GM21447 (cell line): ENCODE data around the gene CLPSL1.

Experiments
- ATAC-seq: cut with Tn5 transposase; IDR thresholded peaks from one replicate; pipeline ENCODE4 v1.9.1; 2021; ENCODE audit not compliant: unreplicated experiment

The CLPSL1 gene

DNA sequence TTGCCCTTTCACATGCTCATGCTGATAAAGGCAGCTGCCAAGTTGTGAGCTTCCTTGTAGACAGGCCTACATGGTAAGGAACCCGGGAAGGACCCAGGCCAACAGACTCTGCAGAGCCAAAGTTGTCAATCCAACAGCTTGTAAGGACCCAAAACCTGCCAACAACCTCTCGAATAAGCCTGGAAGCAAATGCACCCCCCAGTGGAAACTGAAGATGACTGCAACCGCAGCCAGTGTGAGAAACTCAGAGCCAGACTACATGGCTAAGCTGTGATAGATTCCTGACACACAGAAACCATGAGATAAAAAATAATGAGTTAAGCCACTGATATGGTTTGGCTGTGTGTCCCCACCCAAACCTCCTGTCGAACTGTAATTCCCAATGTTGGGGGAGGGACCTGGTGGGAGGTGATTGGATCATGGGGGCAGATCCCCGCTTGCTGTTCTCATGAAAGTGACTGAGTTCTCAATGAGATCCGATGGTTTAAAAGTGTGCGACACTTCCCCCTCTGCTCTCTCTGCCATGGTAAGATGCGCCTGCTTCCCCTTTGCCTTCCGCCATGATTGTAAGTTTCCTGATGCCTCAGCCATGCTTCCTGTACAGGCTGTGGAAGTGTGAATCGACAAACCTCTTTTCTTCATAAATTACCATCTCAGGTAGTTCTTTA lies 23.2 kb upstream of the CLPSL1 start:
- no peak for ATAC-seq

DNA sequence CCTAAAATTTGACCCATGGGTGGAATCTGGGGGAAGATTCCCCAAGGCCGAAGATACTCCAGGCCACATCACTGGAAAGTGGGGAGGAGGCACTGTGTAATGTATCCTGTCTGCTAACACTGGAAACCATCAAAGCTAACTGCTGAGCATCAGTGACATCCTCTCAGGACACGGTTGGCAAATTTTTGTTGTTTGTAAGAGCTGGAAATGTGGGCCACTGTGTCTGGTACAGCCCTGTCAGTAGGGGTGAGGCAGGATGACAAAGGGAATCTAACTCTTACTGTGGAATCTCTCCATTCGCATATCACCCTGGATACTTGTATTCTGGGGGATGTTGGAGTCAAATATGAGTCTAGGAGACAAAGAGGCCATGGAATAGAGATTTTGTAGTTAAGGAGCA lies 21.4 kb upstream of the CLPSL1 start:
- ATAC-seq = no peak

DNA sequence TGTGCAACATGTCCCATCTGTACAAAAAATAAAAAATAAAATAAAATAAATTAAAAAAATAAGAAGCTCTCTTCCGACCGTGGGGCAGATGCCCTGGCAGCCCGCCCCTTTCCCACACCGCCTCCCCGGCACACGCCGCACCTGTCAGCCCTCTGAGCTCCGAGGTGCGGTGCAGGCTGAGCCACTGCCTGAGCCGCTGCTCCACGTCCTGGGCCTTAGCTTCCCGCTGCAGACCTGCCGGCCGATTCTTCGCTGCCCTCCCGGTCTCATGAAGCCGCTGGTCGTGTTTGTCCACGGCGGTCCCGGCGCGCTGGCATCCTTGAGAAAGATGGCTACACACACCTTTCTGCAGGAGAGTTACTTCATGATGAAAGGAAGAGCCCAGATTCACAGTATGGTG lies 15.1 kb upstream of the CLPSL1 start:
- ATAC-seq = no peak

DNA sequence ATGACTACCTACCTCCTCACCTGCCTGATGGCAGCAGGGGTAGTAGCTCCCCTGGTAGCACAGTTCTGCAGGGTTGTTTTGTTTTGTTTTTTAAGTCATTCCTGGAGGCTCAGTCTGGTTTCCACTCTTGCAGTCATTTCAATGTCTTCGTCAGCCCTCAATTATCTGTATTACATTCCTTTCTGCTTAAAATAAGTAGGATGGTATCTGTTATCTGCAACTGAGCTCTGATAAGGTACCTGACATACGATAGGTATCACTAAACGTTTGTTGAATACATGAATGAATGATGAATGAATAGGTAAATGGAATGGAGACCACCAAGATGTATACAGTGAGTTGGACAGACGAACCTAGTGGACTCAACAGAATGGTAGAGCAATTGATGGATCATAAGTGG lies 11.6 kb upstream of the CLPSL1 start:
- ATAC-seq = no peak

DNA sequence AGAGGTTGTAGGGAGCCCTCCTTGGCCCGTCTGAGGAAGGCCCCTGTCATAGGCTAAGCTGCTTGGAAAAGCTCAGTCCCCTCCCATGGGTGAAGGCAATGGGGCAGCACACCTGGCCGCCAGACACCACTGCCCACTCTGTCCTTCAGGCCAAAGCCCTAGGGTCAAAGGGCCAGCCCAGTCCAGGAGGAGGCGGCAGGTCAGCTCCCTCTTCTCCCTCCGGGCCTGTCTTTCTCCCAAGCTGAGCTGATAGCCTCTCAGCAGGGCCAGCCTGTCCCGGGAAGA lies 9.5 kb upstream of the CLPSL1 start:
- ATAC-seq = no peak

DNA sequence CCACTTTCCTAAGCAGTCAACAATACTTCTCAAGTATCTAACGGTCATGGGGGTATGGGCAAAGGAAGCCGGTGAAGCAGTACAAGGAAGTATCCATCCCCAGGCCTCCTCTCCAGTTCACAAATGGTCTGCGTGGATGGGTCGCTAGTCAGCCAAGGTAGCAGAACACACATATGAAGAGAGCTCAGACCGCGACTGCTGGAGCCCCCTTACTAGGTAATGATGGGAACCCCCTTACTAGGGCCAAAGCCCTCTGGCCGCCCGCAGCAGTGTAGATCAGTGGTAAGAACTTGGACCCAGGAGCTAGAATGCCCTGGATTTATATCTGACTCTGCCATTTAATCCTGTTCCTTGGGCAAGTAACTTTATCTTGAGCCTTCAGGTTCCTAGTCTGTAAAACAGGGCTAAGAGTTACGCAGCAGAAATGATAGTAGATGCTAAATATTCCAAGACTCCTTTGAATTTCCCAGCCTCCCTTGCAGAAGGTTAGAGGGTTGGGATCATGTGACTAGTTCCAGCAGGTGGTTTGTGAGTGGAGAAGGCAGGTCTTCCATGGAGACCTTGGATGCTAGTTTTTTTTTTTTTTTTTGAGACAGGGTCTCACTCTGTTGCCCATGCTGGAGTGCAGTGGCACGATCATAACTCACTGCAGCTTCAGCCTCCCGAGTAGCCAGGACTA lies 6.6 kb upstream of the CLPSL1 start:
- ATAC-seq = no peak

DNA sequence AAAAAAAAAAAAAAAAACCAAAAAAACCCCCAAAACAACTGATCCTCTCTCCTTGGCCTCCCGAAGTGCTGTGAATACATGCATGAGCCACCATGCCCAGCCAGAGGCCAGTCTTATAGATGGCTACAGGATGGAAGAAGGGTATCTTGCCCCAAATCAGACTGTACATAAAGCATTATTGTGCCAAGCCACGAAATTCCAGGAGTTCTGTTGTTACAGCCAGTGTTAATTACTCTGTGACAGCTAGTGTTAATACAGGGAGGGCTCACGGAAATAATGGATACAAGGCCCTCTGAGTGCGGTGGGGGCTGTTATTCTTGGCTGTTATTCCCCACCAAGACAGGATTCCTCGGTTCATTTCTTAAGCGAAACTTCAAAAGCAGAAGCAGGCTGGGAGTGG lies 5.8 kb upstream of the CLPSL1 start:
- ATAC-seq = no peak

DNA sequence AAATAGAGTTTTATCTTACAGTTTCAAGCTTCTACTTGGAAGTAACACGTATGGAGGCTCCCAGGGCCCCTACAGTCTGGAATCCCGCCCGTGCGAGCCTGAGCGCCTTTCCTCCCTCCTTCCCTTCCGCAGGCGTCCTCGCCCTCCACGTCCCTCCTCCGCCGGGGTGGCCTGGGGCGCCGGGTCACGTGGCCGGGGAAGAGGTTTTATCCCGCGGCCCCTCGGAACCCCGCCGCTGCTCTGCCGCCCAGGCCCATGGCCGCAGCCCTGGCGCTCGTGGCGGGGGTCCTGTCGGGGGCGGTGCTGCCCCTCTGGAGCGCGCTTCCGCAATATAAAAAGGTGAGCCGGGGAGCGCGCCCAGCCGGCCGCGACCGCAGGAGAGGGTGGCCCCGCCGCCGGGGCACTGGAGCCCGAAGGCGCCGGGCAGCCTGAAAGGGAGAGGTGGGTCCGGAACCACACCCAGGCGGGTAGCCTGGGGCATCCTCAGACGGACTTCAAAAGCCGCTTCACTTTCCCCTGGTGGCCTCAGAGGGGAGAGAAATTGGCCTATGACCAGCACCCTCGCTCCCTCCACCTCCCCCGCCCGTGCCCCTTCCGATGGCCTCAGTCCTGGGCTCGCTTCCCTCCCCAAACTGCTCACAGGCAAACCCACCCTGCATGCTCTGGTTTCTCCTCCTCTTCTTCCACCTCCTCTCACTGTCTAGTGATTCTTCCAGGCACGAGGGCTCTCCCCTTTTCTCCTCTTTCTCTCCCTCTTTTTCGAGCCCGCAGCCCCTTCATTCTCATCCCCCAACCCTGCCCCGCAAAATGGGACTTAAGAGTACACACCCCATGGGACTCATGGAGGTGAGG lies 4.2 kb upstream of the CLPSL1 start, which contains the start of gene CLPSL2:
CLPSL2 (plus strand) TSS at position 235 of the 852 bp plus-strand sequence; CDS start at position 256, 21 bp downstream.
- ATAC-seq = no peak

DNA sequence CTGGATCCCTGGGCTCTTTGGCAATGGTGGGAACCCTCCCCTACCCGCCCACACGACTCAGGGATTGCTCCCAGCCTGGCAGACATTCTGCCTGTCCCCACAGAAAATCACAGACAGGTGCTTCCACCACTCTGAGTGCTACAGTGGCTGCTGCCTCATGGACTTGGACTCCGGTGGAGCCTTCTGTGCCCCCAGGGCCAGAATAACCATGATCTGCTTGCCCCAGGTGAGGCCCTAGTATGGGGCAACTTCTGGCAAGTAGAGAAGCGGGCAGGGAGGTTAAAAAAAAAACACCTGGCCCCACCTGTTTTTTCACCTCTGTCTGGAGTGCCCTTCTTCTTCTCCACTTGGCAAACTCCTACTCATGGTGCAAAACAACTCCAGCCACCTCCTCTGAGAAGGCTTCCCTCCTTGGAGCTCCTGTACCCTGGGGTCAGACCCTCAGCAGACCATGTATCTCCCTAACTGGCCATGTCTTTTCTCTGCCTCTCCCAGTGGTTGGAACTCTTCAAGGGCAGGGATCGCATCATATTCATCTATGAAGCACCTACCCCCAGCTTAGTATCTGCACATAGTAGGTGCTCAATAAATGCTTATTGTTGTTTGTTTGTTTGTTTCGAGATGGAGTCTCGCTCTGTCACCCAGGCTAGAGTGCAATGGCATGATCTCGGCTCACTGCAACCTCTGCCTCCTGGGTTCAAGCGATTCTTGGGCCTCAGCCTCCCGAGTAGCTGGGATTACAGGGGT lies 3.3 kb upstream of the CLPSL1 start:
- no peak for ATAC-seq

DNA sequence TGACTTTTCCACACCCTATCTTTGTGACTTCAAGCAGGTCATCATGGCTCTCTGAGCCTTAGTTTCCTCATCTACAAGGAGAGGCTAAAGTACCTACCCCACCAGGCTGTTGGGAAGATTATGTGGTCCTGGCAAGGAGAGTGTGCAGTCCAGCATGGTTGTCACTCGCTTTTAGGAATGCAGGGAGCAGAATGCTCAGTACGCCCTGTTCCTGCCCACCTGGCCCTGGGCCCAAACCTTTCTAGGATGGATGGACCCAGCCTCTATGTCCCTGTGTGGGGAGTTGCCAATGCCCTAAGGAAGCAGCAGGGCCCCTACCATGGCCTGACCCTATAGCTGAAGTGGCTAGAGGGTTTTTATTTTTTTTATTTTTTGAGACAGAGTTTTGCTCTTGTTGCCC lies 2.4 kb upstream of the CLPSL1 start:
- no peak for ATAC-seq

DNA sequence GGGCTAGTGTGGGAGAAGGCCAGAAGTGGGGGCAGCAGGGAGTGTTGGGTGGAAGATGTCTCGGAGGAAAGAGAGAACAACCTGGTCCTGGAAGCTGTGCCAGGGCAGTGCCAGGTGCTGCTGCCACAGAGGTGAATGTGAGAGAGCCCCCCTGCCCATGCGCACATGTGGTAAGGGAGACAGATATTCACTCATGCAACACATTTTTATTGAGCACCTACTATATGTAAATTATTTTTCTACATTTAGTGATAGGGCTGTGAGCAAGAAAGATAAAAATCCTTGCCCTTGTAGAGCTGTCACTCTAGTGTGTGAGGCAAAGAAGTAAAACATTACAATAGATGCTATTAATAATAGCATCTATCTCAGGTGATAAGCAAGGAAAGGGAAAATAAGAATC lies 471 bp downstream of the CLPSL1 start:
- no peak for ATAC-seq

DNA sequence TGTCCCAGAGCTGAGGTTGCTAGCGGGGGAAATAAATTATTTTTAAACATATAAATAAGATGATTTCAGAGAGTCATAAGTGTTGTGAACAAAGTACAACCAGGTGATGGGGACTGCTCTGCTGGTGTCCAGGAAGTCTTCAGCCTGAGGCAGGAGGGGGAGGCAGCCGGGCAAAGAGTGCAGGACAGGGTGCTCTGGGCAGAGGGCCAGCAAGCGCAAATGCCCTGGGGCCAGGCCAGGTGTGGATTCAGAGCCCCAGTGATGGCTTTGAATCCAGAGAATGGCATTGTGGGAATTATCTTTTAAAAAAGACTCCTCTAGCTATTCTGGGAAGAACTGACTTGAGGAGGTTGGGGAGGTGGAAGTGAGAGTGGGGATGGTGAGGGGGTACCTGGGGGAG lies 1.6 kb downstream of the CLPSL1 start:
- ATAC-seq = no peak

DNA sequence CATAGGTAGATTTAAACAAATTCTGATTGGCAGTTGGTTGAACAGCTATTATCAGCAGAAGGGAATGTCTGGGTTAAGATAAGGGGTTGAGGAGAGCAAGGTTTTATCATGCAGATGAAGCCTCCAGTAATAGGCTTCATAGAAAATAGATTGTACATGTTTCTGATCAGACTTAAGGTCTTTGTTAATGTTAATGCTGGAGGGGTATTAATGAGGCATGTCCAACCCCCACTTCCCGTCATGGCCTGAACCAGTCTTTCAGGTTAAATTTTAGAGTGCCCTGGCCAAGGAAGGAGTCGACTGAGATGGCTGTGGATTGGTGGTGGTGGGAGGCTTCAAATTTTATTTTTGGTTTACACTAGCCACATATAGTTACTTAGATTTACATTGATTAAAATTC lies 3.4 kb downstream of the CLPSL1 start:
- ATAC-seq = no peak

DNA sequence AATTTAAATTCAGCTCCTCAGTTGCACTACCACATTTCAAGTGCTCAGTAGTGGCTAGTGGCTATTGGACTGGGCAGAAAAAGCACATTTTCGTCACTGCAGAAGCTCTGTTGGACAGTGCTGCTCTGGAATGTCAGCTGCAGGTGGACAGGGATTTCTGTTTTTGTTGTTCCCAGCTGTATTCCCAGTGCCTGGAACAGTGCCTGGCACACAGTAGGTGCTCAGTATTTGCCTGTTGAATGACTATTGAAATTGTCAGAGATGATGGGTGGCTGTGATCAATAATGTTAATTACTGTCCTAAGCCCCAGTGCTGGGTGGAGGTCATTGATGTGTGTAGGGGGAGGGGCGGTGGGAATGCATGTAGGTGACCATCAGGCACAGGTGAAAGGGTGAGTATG lies 5.5 kb downstream of the CLPSL1 start:
- ATAC-seq = no peak

DNA sequence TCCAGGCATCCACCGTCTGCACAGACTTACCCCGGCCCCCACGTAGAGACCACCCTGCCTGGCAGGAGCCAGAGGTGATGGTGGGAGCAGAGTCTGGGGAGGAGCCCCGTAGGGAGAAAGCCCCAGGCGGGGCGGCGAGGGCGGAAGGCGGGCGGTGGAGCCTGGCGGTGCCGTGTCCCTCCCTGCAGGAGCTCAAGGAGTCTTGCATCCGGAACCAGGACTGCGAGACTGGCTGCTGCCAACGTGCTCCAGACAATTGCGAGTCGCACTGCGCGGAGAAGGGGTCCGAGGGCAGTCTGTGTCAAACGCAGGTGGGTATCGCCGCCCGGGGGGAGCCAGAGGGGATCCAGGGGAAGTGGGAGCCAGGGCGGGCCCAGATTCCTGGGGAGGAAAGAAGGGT lies 6.0 kb downstream of the CLPSL1 start:
- ATAC-seq = no peak

DNA sequence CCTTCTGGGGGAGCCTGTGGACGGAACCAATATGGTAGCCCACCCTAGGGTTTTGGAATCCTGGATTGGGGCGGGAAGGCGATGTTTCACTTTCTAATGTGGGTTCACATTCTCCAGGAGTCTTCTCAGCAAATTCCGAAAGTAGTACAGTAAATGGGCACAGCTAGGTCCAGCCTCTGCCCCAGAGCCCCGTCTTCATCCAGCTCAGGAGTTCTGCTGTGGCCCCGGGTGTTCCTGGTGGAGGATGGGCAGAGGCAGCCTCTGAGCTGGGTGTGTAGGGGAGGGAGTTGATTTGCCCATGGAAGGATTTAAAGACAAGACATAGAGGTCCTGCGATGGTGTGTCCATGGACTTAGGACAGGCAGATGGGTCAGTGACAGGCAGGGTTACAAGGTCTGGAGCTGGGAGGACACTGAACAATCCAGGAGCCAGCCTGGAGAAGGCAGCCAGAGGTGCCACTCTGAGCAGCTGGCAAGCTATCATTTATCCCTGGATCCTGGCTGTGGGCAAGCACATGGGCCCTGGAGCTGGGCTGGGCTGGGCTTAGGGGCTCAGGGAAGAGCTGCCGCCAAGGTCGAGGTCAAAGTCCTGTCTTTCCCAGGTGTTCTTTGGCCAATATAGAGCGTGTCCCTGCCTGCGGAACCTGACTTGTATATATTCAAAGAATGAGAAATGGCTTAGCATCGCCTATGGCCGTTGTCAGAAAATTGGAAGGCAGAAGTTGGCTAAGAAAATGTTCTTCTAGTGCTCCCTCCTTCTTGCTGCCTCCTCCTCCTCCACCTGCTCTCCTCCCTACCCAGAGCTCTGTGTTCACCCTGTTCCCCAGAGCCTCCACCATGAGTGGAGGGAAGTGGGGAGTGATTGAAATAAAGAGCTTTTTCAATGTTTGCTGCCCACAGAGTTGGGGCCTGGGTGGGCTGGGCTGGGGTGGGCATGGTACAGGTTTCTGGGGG lies 6.7 kb downstream of the CLPSL1 start:
- no peak for ATAC-seq

DNA sequence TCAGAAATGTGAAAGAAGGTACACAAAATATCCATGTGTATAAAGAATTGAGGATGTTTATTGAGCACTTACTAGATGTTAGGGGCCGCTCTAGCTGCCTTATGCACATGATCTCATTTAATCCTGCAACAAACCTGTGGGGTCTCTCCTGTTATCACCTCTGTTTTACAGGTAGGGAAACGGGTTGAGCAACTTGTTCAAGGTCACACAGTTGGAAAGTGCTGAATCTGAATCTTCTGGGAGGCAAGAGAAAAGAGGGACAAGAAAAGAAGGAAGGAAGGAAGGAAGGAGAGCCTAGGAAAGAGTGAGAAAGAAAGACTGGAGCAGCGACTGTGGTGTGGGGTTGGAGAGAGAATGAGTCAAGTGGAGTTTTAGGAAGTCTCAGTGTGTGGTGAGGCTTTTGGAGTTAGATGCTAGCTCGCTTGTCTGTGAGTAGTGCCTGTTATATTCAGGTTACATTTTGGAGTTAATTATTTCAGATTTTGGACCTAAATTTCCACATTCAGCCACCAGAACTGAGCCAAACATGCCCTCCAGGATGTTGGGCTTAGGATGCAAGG lies 7.7 kb downstream of the CLPSL1 start:
- ATAC-seq = no peak

DNA sequence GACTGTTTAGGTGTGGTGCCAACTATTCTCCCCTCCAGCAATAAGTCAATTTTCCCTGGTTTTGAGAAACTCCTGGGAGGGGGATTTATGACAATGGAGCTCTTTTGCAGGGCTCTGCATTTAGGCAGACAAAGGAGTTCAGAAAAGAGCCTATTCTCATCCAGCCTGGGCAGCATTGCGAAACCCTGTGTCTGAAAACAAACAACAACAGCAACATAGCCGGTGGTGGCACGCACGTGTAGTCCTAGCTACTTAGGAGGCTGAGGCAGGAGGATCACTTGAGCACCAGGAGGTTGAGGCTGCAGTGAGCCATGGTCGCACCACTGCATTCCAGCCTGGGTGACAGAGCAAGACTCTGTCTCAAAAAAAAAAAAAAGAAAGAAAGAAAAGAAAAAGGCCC lies 9.9 kb downstream of the CLPSL1 start:
- no peak for ATAC-seq

DNA sequence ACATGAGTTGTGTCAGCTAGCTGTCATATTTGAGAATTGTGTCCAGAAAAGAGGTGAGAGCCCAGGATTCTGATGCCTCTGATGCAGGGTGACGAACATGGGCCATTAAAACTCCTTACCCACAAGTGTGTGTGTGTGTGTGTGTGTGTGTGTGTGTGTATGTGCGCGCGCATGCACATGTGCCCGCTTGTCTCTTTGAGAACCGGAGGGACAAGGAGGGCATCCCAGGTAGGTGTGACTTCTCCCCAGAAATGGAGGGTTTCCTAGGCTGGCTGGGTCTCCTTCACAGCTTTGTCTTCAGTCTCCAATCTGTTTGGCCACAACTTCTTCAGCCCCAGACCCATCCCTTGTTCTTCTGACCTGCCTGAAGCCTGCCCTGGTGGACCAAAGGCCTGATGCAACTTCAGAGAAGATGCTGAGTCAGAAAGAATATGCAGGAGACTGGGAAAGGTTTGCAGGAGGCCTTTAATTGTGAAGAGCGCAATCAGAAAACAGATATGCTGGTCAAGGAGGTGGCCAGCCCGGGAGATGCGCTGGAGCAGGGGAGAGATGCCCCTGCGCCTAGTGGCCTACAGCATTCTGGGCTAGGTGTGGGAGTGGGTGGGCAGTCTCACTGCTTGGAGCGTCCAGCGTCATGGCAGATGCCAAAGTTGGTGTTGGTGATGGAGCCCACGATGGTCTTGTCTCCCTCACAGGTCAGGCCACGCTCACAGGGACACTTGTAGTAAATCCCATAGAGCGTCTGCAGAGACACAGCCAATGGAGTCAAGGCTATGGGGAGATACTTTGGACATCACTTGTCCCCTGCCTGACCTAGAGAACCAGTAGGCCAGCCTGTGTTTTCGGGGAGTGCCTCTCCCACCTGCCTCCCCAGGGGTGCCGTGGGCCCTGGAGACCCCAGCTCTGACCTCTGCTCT lies 14.0 kb downstream of the CLPSL1 start:
- ATAC-seq = no peak
